PC-3 (cell line): ENCODE measurements around the gene RWDD3.

Experiments
- EZH2 ChIP-seq: fragments of 300-600 bp; sonication (generic); IDR thresholded peaks from one replicate; pipeline ENCODE4 v1.6.1; 2017; ENCODE audit warnings: antibody characterized with exemption, mild to moderate bottlenecking, low read length; ENCODE audit not compliant: unreplicated experiment
- EZH2phosphoT487 ChIP-seq: fragments of 300-600 bp; sonication (generic); IDR thresholded peaks from 2 replicates; pipeline ENCODE4 v1.6.1; 2018; ENCODE audit warnings: mild to moderate bottlenecking, antibody characterized with exemption, low read length, borderline replicate concordance
- TF ChIP-seq, protein P1 (sequence below): fragments of 300-600 bp; sonication (generic); conservative IDR thresholded peaks from 2 replicates; pipeline ENCODE4 v1.5.1; 2017; ENCODE audit warnings: antibody characterized with exemption, low read depth, mild to moderate bottlenecking, low read length

GRCh38 chr1:95230256-95230655 is 3.8 kb upstream of the RWDD3 start:
- TF ChIP-seq, protein P1, sequence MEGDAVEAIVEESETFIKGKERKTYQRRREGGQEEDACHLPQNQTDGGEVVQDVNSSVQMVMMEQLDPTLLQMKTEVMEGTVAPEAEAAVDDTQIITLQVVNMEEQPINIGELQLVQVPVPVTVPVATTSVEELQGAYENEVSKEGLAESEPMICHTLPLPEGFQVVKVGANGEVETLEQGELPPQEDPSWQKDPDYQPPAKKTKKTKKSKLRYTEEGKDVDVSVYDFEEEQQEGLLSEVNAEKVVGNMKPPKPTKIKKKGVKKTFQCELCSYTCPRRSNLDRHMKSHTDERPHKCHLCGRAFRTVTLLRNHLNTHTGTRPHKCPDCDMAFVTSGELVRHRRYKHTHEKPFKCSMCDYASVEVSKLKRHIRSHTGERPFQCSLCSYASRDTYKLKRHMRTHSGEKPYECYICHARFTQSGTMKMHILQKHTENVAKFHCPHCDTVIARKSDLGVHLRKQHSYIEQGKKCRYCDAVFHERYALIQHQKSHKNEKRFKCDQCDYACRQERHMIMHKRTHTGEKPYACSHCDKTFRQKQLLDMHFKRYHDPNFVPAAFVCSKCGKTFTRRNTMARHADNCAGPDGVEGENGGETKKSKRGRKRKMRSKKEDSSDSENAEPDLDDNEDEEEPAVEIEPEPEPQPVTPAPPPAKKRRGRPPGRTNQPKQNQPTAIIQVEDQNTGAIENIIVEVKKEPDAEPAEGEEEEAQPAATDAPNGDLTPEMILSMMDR = no peak
- no peak for TF ChIP-seq EZH2
- no peak for TF ChIP-seq EZH2phosphoT487
